ENCODE data around the gene MRPL16. TPM values are rescaled to one million over a fixed set of nuclear protein-coding genes. Genes with fewer than 3 reads are reported as not detected.
"Not testable (repeated sequence)": the region's sequence is repeated elsewhere in the genome, so short reads cannot be mapped to it uniquely, and the experiment has no call there.

The MRPL16 gene
- total RNA-seq, 1 donor from 2014 or later: 42.0 TPM

DNA sequence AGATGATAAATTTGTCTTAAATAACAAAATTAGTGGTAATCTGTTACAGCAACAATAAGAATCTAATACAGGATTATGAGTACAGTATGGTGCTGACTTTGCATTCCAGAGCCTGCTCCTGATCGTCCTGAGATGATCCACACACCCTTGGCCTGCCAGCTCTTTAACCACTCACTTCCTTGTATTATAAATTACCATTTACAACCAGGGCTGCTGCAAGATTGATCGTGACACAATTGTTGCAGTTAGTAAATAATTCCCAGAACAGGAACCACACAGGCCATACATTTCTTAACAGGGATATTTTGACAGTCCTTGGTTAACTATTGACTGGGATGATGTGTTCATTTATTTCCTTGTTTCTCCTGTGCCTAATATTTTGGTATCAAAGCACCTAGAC, 38.6 kb upstream of the MRPL16 start:
- TF ChIP-seq, protein P1, sequence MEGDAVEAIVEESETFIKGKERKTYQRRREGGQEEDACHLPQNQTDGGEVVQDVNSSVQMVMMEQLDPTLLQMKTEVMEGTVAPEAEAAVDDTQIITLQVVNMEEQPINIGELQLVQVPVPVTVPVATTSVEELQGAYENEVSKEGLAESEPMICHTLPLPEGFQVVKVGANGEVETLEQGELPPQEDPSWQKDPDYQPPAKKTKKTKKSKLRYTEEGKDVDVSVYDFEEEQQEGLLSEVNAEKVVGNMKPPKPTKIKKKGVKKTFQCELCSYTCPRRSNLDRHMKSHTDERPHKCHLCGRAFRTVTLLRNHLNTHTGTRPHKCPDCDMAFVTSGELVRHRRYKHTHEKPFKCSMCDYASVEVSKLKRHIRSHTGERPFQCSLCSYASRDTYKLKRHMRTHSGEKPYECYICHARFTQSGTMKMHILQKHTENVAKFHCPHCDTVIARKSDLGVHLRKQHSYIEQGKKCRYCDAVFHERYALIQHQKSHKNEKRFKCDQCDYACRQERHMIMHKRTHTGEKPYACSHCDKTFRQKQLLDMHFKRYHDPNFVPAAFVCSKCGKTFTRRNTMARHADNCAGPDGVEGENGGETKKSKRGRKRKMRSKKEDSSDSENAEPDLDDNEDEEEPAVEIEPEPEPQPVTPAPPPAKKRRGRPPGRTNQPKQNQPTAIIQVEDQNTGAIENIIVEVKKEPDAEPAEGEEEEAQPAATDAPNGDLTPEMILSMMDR (IDR thresholded peaks at IDR 0.05): no peak
- Mint-ChIP-seq H3K9me3 (ENCODE audit: unreplicated experiment) (no peaks in the 10 kb centered on the region), H3K27me3 (ENCODE audit: unreplicated experiment) (peaks cover 2% of the 10 kb centered on the region), H3K4me3 (ENCODE audit: unreplicated experiment) (no peak overlapping the region), H3K4me1 (ENCODE audit: unreplicated experiment) (no peaks in the 10 kb centered on the region), H3K27ac (ENCODE audit: unreplicated experiment) (no peak overlapping the region), H3K36me3 (ENCODE audit: unreplicated experiment) (no peaks in the 10 kb centered on the region)
- no peak for DNase-seq (ENCODE audit: extremely low spot score, unreplicated experiment)

DNA sequence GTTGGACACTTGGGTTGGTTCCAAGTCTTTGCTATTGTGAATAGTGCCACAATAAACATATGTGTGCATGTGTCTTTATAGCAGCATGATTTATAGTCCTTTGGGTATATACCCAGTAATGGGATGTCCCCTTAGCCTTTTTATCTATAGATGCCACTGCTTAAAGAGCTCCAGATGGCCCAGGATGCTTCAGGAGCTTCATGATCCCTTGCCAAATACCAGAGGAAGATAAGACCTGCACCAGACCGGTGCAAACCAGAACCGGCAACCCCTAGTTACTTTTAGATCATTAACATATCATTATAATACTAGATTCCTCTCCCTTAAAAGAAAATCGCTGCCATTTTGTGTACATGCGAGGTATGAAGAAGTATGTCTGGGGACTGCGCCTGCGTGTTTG, 37.9 kb upstream of the MRPL16 start:
- H3K27ac Mint-ChIP-seq (ENCODE audit: unreplicated experiment); H3K9me3 Mint-ChIP-seq (ENCODE audit: unreplicated experiment); H3K36me3 Mint-ChIP-seq (ENCODE audit: unreplicated experiment); H3K4me3 Mint-ChIP-seq (ENCODE audit: unreplicated experiment); DNase-seq (ENCODE audit: extremely low spot score, unreplicated experiment); H3K4me1 Mint-ChIP-seq (ENCODE audit: unreplicated experiment); H3K27me3 Mint-ChIP-seq (ENCODE audit: unreplicated experiment): not testable (repeated sequence)

DNA sequence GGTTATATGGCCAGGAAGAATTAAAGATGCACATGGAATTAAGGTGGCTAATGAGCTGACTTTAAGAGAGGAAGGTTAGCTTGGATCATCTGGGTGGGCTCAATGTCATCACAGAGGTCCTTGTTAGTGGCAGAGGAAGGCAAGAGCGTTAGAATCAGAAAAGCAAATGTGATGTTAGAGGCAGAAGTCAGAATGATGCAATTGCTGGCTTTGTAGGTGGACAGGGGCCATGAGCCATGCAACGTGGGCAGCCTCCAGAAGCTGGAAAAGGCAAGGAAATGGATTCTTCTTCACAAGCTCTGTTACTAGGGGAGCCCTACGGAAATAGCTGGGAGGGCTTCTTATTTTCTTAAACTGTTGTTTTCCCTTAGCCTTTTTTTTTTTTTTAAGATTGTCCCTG, 37.0 kb upstream of the MRPL16 start:
- H3K4me1 Mint-ChIP-seq (ENCODE audit: unreplicated experiment): no peaks in the 10 kb centered on the region
- TF ChIP-seq, protein P1 (IDR thresholded peaks at IDR 0.05): no peak
- H3K27me3 Mint-ChIP-seq (ENCODE audit: unreplicated experiment): peaks cover 2% of the 10 kb centered on the region
- H3K9me3 Mint-ChIP-seq (ENCODE audit: unreplicated experiment): no peaks in the 10 kb centered on the region
- no peak for DNase-seq (ENCODE audit: extremely low spot score, unreplicated experiment)
- H3K36me3 Mint-ChIP-seq (ENCODE audit: unreplicated experiment): no peaks in the 10 kb centered on the region
- H3K4me3 Mint-ChIP-seq (ENCODE audit: unreplicated experiment): no peak overlapping the region
- no peak overlapping the region for H3K27ac Mint-ChIP-seq (ENCODE audit: unreplicated experiment)

DNA sequence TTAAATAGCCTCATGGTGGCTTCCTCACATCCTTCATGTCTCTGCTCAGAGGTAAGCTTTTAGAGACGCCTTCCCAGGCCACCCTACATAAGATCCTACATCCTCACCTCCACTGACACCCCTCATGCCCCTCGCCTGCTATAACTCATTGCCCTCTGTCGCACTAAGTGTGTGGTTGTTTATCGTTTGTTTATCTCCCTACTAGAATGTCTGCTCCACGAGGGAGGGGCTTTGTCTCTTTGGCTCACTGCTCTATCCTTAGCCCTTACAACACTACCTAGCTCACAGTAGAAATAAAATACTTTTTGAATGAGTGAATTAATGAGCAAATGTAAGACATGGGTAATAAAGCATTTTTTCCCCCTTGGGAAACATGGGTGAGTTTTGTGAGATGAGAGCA, 36.0 kb upstream of the MRPL16 start:
- TF ChIP-seq, protein P1 (IDR thresholded peaks at IDR 0.05): no peak
- H3K9me3 Mint-ChIP-seq (ENCODE audit: unreplicated experiment): no peaks in the 10 kb centered on the region
- H3K4me3 Mint-ChIP-seq (ENCODE audit: unreplicated experiment): no peak overlapping the region
- no peak for DNase-seq (ENCODE audit: extremely low spot score, unreplicated experiment)
- H3K4me1 Mint-ChIP-seq (ENCODE audit: unreplicated experiment): no peaks in the 10 kb centered on the region
- no peaks in the 10 kb centered on the region for H3K36me3 Mint-ChIP-seq (ENCODE audit: unreplicated experiment)
- H3K27ac Mint-ChIP-seq (ENCODE audit: unreplicated experiment): no peak overlapping the region
- peaks cover 2% of the 10 kb centered on the region for H3K27me3 Mint-ChIP-seq (ENCODE audit: unreplicated experiment)

DNA sequence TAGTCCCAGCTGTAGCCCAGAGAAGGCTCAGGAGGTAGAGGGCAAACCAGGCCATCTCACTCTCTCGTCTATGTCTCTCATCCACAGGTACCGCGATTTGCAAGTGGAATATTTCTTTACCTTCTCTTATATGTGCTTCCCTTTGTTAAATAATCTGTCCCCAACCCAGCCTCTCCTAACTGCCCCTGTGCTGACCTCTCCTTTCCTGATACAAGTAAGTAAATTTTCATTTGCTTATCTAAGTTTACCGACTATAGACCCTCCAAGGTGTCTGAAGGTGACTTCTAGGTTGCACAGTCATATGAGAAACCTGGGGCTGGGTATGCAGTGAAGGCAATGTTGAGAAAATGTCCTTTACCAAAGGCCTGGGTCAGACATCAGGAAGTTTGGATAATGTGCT, 34.8 kb upstream of the MRPL16 start, which contains the start of gene CBLIF:
TSS of gene CBLIF (minus strand) at position 101 of the 400 bp plus-strand sequence. CDS start at position 55, 46 bp downstream.
- Mint-ChIP-seq H3K9me3 (ENCODE audit: unreplicated experiment) (no peaks in the 10 kb centered on the region), H3K27ac (ENCODE audit: unreplicated experiment) (no peak within 1 kb of the TSS), H3K27me3 (ENCODE audit: unreplicated experiment) (peaks cover 2% of the 10 kb centered on the region), H3K4me1 (ENCODE audit: unreplicated experiment) (no peaks in the 10 kb centered on the region), H3K36me3 (ENCODE audit: unreplicated experiment) (no peaks in the 10 kb centered on the region), H3K4me3 (ENCODE audit: unreplicated experiment) (no peak within 1 kb of the TSS)
- TF ChIP-seq, protein P1 (IDR thresholded peaks at IDR 0.05): no peak
- no peak for DNase-seq (ENCODE audit: extremely low spot score, unreplicated experiment)

DNA sequence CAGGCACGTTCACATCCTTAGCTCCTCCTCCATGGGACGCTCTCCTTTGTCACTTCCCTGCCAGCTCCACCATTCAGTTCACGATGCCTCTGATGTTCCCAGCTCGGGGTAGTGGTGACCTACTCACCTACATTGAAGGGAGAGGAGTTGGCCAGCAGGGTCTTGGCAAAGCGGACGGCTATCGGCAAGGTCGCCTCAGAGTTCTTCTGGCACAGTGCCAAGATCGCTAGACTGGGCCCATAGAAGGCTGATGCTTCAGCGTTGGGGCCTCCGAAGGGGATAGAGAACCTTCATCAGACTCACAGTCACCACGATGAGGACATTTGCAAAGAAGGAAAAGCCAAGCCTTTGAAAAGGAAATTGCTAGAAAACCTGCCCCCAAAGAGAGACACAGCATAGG, 31.7 kb upstream of the MRPL16 start:
- TF ChIP-seq, protein P1 (IDR thresholded peaks at IDR 0.05): no peak
- no peaks in the 10 kb centered on the region for H3K4me1 Mint-ChIP-seq (ENCODE audit: unreplicated experiment)
- peaks cover 2% of the 10 kb centered on the region for H3K27me3 Mint-ChIP-seq (ENCODE audit: unreplicated experiment)
- H3K9me3 Mint-ChIP-seq (ENCODE audit: unreplicated experiment): no peaks in the 10 kb centered on the region
- H3K27ac Mint-ChIP-seq (ENCODE audit: unreplicated experiment): no peak overlapping the region
- H3K4me3 Mint-ChIP-seq (ENCODE audit: unreplicated experiment): no peak overlapping the region
- H3K36me3 Mint-ChIP-seq (ENCODE audit: unreplicated experiment): no peaks in the 10 kb centered on the region
- no peak for DNase-seq (ENCODE audit: extremely low spot score, unreplicated experiment)

All from osteocyte (in vitro differentiated cells).